ENCODE data around the gene ZNF473.

The ZNF473 gene

GRCh38 chr19:49999371-50000010, 26.3 kb upstream of the ZNF473 start:
- H3K4me3 Mint-ChIP-seq = no peak overlapping the region
- DNase-seq (ENCODE audit: low spot score) = no peak
- H3K36me3 Mint-ChIP-seq (ENCODE audit: low read depth) = peaks cover 59% of the 10 kb centered on the region
- H3K27me3 Mint-ChIP-seq (ENCODE audit: low read depth) = no peaks in the 10 kb centered on the region
- H3K9me3 Mint-ChIP-seq = no peaks in the 10 kb centered on the region
- peaks cover 20% of the 10 kb centered on the region for H3K4me1 Mint-ChIP-seq (ENCODE audit: low read depth)
- H3K27ac Mint-ChIP-seq = no peak overlapping the region

DNA sequence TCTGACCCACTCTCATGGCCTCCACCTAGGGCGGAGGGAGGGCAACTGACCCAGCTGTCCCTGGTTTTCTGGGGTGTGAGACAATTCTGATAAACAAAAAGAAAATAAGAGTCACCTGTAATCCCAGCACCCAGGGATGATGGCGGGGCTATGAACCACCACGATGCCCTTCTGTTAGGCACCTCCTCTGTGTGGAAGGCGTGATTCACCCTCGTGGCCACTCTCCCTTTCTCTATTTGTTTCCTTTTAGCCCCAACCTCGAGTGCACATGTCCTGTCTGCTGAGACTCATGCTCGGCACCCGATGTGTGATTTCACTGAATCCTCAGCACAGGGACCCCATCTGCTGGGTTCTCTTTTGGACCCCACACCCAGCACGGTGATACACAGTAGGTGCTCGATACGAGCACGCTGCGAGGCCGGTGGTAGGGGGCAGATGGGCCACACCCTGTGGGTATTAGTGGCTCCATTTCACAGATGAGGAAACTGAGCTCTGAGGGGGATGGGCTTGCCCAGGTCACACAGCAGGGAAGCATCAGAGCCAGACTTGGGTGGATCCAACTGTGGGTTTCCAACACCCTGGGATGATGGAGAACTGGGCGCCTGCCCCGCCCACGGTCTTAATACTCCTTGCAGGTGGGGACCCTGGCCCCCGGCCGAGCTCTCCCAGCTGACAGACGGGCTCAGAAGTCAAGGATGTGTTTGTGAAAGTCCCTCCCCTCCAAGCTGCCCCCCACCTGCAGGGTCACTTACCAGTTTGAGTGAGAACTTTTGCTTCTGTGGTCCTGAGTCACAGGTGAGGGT, 25.6 kb upstream of the ZNF473 start:
- Mint-ChIP-seq H3K27ac (no peak overlapping the region), H3K9me3 (no peaks in the 10 kb centered on the region), H3K4me3 (no peak overlapping the region), H3K36me3 (ENCODE audit: low read depth) (peaks cover 57% of the 10 kb centered on the region), H3K27me3 (ENCODE audit: low read depth) (no peaks in the 10 kb centered on the region), H3K4me1 (ENCODE audit: low read depth) (peaks cover 24% of the 10 kb centered on the region)
- DNase-seq (ENCODE audit: low spot score) = no peak

- Mint-ChIP-seq H3K4me3 (no peak overlapping the region), H3K27ac (no peak overlapping the region), H3K36me3 (ENCODE audit: low read depth) (peaks cover 57% of the 10 kb centered on the region), H3K4me1 (ENCODE audit: low read depth) (peaks cover 24% of the 10 kb centered on the region), H3K9me3 (no peaks in the 10 kb centered on the region), H3K27me3 (ENCODE audit: low read depth) (no peaks in the 10 kb centered on the region)
- no peak for DNase-seq (ENCODE audit: low spot score)
Measured at GRCh38 chr19:50000841-50001557, 24.8 kb upstream of the ZNF473 start.

DNA sequence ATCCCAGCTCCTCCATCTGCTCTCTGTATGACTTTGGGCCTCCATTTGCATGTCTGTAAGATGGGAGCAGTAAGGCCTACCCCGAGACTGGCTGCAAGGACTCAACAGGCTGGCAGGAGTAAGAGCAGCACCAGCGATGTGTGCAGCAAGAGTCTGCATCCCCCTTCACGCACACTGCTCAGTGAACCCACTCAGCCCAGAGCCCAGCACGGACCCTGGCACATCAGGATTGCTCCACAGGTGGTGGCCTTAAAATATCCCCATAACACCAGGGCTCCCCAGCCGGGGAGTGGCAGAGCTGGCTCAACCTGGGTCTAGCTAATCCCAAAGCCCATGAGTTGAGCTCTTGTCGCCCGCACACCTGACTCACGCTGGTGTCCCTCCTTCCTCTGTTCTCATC, 24.0 kb upstream of the ZNF473 start:
- no peak overlapping the region for H3K27ac Mint-ChIP-seq
- H3K4me3 Mint-ChIP-seq = no peak overlapping the region
- DNase-seq (ENCODE audit: low spot score) = no peak
- no peaks in the 10 kb centered on the region for H3K9me3 Mint-ChIP-seq
- no peaks in the 10 kb centered on the region for H3K27me3 Mint-ChIP-seq (ENCODE audit: low read depth)
- peaks cover 24% of the 10 kb centered on the region for H3K4me1 Mint-ChIP-seq (ENCODE audit: low read depth)
- H3K36me3 Mint-ChIP-seq (ENCODE audit: low read depth) = peaks cover 55% of the 10 kb centered on the region

DNA sequence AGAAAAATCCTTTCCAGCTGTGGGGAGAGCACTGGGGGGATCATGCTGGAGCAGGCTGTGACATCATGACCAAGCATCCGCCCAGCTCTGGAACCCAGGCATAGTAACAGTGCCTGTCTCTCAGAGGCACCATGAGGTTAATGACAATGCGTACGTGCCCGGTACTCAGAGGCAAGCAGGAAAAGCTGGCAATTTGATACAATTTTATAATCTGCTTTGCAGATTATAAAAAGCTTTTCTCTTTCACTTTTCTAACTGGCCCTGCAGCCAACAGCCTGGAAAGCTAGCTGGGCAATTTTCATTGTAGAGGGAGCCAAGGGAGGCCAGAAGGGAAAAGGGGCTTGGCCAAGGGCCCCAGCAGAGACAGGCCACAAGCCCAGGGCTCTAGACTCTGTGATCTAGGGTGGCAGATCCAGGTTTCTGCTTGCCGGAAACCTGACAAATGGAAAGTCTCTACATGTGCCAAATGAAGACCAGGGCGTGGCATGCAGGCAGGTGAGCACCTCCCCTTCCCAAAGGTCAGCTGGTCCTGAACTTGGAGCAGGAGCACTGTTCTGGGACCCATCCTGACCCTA, 23.3 kb upstream of the ZNF473 start:
- H3K36me3 Mint-ChIP-seq (ENCODE audit: low read depth) = peaks cover 61% of the 10 kb centered on the region
- H3K4me1 Mint-ChIP-seq (ENCODE audit: low read depth) = peaks cover 24% of the 10 kb centered on the region
- DNase-seq (ENCODE audit: low spot score) = no peak
- no peaks in the 10 kb centered on the region for H3K9me3 Mint-ChIP-seq
- H3K27me3 Mint-ChIP-seq (ENCODE audit: low read depth) = no peaks in the 10 kb centered on the region
- no peak overlapping the region for H3K27ac Mint-ChIP-seq
- H3K4me3 Mint-ChIP-seq = no peak overlapping the region

GRCh38 chr19:50003254-50003788, 22.5 kb upstream of the ZNF473 start:
- Mint-ChIP-seq H3K4me3 (peak overlapping the region; percentile 40), H3K27me3 (ENCODE audit: low read depth) (no peaks in the 10 kb centered on the region), H3K36me3 (ENCODE audit: low read depth) (peaks cover 60% of the 10 kb centered on the region), H3K27ac (no peak overlapping the region), H3K9me3 (no peaks in the 10 kb centered on the region), H3K4me1 (ENCODE audit: low read depth) (peaks cover 23% of the 10 kb centered on the region)
- DNase-seq (ENCODE audit: low spot score) = no peak

- peak; percentile 68 for DNase-seq (ENCODE audit: low spot score)
- Mint-ChIP-seq H3K27me3 (ENCODE audit: low read depth) (no peaks in the 10 kb centered on the region), H3K36me3 (ENCODE audit: low read depth) (peaks cover 59% of the 10 kb centered on the region), H3K27ac (peak overlapping the region; percentile 63), H3K9me3 (no peaks in the 10 kb centered on the region), H3K4me3 (peak overlapping the region; percentile 73), H3K4me1 (ENCODE audit: low read depth) (peaks cover 23% of the 10 kb centered on the region)
Measured at GRCh38 chr19:50003810-50004419, 21.9 kb upstream of the ZNF473 start.

GRCh38 chr19:50005428-50005827, 20.4 kb upstream of the ZNF473 start:
- Mint-ChIP-seq H3K36me3 (ENCODE audit: low read depth) (peaks cover 49% of the 10 kb centered on the region), H3K27me3 (ENCODE audit: low read depth) (no peaks in the 10 kb centered on the region), H3K4me1 (ENCODE audit: low read depth) (peaks cover 23% of the 10 kb centered on the region), H3K9me3 (no peaks in the 10 kb centered on the region), H3K4me3 (no peak overlapping the region), H3K27ac (no peak overlapping the region)
- DNase-seq (ENCODE audit: low spot score) = no peak

DNA sequence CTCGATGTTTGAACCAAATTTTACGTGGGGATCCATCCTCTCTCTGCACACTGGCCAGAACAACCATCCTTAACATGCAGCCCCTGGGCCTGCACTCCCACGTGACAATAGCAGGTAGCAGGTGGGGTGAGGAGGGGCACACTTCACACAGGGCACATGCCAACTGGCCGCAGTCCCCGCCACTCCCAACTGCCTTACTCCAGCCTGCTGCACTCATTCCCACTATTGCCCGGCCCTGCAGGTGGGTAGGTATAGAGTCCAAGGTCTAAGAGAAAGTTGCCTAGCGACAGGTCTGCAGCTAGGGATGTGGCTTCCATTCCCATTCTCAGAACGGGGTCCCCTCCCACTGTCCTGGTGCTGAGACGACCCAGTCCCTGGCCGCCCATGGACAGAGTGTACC, 18.6 kb upstream of the ZNF473 start:
- DNase-seq (ENCODE audit: low spot score) = no peak
- no peak overlapping the region for H3K27ac Mint-ChIP-seq
- H3K4me3 Mint-ChIP-seq = no peak overlapping the region
- H3K36me3 Mint-ChIP-seq (ENCODE audit: low read depth) = peaks cover 42% of the 10 kb centered on the region
- no peaks in the 10 kb centered on the region for H3K9me3 Mint-ChIP-seq
- no peaks in the 10 kb centered on the region for H3K27me3 Mint-ChIP-seq (ENCODE audit: low read depth)
- H3K4me1 Mint-ChIP-seq (ENCODE audit: low read depth) = peaks cover 23% of the 10 kb centered on the region

DNA sequence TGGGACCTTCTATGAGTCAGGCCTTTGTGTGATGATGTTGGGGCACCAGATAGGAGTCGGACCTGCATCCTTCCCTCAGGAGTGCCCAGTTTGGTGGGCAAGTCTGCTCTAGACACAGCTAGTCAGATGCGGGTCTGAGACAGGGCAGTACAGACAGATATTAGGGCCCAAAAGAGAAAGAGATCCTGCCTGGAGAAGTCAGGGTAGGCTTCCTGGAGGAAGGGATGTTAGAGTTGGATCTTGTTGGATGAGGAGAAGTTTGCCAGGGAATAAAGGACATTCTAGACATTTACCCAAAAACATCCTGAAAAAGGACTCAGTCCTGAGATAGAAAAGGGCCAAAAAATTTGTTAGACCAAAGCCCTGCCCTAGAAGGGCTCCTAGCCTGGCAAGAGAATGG, 17.9 kb upstream of the ZNF473 start:
- Mint-ChIP-seq H3K27me3 (ENCODE audit: low read depth) (no peaks in the 10 kb centered on the region), H3K36me3 (ENCODE audit: low read depth) (peaks cover 39% of the 10 kb centered on the region), H3K9me3 (no peaks in the 10 kb centered on the region), H3K4me3 (no peak overlapping the region), H3K4me1 (ENCODE audit: low read depth) (peaks cover 19% of the 10 kb centered on the region), H3K27ac (no peak overlapping the region)
- DNase-seq (ENCODE audit: low spot score) = no peak

DNA sequence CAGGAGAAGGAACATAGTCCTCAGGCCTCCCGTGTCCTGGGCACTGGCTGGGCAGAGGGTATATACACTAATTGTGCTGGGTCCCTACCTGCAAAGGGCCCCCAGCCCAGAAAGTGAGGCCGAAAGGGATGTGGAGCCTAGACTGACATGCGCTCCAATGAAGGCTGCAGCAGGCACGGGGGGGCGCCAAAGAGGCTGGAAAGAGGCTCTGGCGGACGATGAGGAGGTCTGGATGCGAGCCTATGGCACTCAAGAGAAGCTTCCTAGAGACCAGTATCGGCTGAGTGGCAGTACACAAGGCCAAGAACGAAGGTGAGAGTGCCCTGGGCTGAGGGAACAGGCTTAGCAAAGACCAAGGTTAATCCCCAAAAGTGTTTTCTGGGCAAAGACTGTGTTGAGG, 17.3 kb upstream of the ZNF473 start:
- H3K9me3 Mint-ChIP-seq = no peaks in the 10 kb centered on the region
- no peak overlapping the region for H3K27ac Mint-ChIP-seq
- peaks cover 13% of the 10 kb centered on the region for H3K4me1 Mint-ChIP-seq (ENCODE audit: low read depth)
- H3K4me3 Mint-ChIP-seq = no peak overlapping the region
- H3K36me3 Mint-ChIP-seq (ENCODE audit: low read depth) = peaks cover 41% of the 10 kb centered on the region
- no peaks in the 10 kb centered on the region for H3K27me3 Mint-ChIP-seq (ENCODE audit: low read depth)
- DNase-seq (ENCODE audit: low spot score) = no peak

DNA sequence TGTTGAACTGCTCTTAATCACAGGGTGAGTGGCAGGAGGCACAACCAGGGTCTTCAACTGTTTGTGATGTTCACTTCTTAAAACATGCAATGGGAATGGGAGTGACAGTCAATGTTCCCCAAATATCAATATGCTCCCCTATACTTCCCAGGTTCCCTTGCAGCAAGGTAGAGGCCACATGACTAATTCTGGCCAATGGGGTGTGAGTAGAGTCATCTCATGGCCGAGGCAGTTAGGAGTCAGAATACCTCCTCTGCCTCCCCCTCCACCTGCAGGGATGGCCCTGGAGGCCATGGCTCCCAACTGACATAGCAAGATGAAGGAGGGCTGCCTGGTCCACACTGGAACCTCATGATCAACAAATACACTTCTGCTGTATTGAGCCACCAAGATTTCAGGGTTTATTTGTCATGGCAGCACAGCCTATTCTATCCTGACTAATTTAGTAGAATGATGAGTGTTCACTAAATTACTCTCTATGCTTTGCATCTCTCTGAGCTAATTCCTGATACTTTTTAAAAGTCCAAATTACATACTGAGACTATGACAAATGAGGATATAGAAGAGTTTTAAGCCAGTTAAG, 9.5 kb upstream of the ZNF473 start:
- H3K9me3 Mint-ChIP-seq = peaks cover 7% of the 10 kb centered on the region
- peaks cover 52% of the 10 kb centered on the region for H3K36me3 Mint-ChIP-seq (ENCODE audit: low read depth)
- no peaks in the 10 kb centered on the region for H3K27me3 Mint-ChIP-seq (ENCODE audit: low read depth)
- DNase-seq (ENCODE audit: low spot score) = no peak
- H3K4me1 Mint-ChIP-seq (ENCODE audit: low read depth) = peaks cover 2% of the 10 kb centered on the region
- H3K4me3 Mint-ChIP-seq = no peak overlapping the region
- H3K27ac Mint-ChIP-seq = no peak overlapping the region

DNA sequence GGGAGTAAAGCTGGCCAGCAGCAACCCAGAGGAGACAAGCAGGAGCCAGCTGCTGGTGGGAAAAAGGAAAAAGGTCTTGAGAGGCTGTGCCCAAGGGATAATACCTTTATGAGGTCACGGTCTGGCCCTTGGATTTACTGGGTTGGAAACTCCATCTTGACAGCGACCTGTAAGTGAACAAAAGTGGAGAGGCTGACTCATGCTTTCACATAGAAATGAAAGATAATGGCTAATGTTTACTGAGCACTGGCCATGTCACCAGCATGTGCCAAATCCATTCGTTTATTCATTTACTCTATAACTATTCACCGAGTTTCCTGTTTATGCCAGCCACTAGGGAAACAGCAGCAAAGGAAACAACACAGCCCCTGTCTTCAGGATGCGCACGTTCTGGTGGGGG, 5.3 kb upstream of the ZNF473 start:
- Mint-ChIP-seq H3K4me1 (ENCODE audit: low read depth) (peaks cover 13% of the 10 kb centered on the region), H3K4me3 (no peak overlapping the region), H3K27me3 (ENCODE audit: low read depth) (no peaks in the 10 kb centered on the region), H3K9me3 (peaks cover 7% of the 10 kb centered on the region), H3K36me3 (ENCODE audit: low read depth) (peaks cover 28% of the 10 kb centered on the region), H3K27ac (no peak overlapping the region)
- DNase-seq (ENCODE audit: low spot score) = no peak

Data from T-helper 2 cell treated with Interferon-gamma antibody and Interleukin-4, amounts not matched to agents 5 μg/mL and 100 μg/mL, for 36 hours (primary cell).